HG03196 (cell line): ENCODE data around the gene ATXN7.

Experiments used
- ATAC-seq: cut with Tn5 transposase; IDR thresholded peaks from one replicate; pipeline ENCODE4 v1.9.1; 2021; ENCODE audit not compliant: unreplicated experiment

The ATXN7 gene, protein sequence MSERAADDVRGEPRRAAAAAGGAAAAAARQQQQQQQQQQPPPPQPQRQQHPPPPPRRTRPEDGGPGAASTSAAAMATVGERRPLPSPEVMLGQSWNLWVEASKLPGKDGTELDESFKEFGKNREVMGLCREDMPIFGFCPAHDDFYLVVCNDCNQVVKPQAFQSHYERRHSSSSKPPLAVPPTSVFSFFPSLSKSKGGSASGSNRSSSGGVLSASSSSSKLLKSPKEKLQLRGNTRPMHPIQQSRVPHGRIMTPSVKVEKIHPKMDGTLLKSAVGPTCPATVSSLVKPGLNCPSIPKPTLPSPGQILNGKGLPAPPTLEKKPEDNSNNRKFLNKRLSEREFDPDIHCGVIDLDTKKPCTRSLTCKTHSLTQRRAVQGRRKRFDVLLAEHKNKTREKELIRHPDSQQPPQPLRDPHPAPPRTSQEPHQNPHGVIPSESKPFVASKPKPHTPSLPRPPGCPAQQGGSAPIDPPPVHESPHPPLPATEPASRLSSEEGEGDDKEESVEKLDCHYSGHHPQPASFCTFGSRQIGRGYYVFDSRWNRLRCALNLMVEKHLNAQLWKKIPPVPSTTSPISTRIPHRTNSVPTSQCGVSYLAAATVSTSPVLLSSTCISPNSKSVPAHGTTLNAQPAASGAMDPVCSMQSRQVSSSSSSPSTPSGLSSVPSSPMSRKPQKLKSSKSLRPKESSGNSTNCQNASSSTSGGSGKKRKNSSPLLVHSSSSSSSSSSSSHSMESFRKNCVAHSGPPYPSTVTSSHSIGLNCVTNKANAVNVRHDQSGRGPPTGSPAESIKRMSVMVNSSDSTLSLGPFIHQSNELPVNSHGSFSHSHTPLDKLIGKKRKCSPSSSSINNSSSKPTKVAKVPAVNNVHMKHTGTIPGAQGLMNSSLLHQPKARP

DNA sequence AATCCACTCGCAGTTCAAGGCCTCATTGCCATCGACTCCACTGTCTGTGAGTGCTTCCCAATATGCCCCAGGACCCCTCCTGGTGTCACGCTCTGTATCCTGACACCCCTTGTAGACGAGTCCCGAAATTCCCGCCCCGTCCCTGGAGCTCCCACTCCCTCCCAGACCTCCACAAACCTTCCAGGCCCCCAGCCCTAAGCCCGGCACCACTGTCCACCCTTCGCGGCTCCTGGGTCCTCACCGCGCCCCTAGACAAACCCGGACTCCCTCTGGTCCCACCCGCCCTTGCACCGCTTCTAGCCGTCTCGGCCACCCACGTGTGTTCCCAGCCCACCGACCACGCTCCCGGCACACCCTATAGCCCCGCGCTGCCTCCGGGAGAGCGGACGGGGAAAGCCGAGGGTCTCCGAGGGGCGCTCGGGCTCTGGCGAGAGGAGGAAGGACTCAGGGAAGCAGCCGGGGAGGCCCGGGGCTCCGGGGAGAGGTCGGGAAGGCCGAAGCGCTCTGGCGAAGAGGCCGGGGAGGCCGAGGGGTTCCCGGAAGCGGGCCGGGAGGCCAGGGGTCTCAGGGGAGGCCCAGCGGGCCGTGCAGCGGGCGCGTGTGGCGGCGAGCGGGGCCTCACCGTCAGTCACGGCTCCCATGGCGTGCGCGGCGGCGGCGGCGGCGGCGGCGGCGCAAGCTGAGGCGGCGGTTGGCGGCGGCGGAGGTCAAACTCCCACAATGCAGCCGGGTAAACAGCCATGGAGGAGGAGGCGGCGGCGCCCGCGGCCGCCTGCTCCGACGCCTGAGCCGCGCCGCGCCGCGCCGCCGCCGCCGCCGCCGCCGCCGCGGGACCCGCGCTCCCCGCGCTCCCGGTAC, at the start of gene ATXN7, which contains the start of gene THOC7:
Gene ATXN7, plus strand, starts transcription at position 718 of the 858 bp plus-strand sequence. CDS start 48,732 bp downstream, outside the sequence.
Gene THOC7, minus strand, starts transcription at position 656 of the 858 bp plus-strand sequence. Its CDS starts 15 bp downstream, at position 641.
- ATAC-seq, result peak; percentile 62

DNA sequence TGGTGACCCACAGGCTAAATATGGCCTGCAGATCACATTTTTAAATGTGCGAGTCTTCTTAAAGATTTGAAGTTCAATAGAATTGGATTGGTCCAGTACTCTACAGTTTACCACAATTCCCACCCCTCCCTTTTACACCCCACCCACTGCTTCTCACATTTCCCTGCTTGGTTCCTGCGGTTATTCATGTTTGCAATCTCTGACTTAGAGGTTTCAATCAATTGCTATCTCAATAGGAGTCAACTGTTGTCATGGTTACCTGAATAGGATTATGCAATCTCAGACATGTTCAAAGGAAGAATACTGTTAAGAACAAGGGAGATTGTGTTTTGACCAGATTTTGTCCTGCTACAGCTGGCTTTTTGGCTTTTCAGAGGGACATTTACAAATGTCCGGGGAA, 49.4 kb upstream of the ATXN7 start:
- ATAC-seq, result no peak

DNA sequence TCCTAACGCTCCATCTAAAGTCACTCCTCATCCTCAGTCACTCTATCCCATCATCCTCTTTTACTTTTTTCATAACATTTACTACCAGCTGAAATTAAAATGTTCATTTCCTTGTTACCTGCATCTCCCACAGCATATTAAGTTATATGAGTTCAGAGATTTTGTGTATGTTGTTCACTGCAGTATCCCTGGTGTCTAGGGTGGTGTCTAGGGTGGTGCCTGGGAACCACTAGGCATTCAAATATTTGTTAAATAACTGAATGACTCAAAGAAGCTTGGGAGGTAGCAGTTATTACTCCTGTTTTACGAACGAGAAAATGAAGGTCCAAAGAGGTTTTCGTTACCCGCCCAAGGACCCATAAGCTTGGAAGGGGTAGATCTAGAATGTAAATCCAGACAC, 46.4 kb upstream of the ATXN7 start:
- no peak for ATAC-seq

DNA sequence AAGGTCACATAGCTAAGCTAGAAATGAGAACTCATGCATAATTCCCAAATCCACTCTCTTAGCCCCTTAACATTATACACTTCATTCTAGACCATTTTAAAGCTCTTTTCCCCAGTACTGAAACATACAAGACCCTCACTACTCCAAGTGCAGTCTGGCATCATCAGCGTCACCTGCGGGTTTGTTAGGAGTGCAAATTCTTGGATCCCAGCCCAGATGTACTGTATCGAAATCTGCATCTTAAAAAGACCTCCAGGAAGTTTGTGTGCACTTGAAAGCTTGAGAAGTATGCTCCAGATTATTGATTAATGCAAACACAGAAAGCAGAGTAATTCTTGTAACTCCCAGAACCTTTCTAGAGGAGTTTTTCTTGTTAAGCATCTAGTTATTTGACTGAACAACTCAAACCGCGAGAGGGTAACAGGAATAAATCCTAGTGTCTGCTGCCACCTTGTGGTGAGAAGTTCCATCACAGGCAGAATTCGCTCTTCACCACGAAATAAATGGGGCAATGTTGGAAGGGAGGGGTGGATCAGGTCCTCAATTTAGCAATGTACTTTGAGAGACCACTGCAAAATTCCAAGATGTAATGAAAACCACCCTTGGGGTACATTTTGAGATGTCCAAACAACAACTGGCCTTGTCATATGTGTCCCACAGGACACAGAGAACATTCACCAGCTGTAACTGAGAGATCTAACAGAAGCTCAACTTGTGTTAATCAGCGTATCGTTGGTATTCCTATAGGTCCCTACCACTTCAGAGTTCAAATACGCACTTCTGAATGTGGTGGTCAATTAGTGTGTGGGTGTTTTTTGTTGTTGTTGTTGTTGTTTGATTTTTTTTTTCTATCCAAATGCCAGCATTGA, 45.2 kb upstream of the ATXN7 start:
- peak; percentile 66 for ATAC-seq

DNA sequence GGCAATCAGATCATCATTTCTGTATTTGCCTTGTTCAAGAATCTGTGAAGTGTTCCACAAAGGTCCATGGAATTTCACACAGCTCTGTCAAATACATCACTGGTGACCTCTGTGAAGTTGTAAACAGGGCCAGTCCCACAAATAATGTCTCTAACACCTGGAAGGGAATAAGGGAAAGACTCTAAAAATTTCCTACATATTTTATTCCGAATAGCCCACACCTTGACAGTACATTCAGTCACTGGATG, 44.6 kb upstream of the ATXN7 start, which contains the start of gene C3orf49:
Gene C3orf49, plus strand, starts transcription at position 149 of the 248 bp plus-strand sequence. CDS start 173 bp downstream, outside the sequence.
- no peak for ATAC-seq

DNA sequence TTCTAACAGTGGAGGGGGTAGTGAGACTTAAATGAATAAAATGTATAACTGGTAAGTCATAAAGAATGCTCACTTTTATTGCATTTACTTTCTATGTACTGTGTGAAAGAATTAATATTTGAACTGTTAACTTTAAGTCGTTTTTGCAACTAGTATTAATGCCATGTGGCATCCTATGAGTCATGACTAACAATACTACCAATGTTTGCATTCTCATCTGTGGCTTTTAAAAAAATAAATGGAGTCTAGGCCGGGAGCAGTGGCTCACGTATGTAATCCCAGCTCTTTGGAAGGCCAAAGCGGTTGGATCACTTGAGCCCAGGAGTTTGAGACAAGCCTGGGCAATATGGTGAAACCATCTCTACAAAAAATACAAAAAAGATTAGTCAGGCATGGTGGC, 39.4 kb upstream of the ATXN7 start:
- no peak for ATAC-seq

DNA sequence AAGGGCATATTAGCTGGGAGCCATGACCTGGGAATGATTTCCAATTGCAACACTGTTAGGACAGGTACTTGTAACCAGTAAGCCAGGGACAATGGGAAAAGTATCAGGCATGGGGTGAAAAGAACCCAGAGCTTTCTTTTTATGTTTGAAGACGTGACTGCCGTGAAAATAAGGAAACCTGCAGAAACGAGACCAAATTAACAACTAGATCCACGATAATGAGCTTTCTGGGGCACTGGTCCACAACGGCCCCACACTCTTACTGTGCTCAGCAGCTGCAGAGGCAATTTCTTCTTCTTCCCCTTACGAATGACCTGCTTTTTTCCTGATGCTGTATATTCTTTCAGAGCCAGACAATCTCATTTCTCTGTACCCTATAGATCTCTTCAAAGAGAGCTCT, 33.1 kb upstream of the ATXN7 start:
- no peak for ATAC-seq

DNA sequence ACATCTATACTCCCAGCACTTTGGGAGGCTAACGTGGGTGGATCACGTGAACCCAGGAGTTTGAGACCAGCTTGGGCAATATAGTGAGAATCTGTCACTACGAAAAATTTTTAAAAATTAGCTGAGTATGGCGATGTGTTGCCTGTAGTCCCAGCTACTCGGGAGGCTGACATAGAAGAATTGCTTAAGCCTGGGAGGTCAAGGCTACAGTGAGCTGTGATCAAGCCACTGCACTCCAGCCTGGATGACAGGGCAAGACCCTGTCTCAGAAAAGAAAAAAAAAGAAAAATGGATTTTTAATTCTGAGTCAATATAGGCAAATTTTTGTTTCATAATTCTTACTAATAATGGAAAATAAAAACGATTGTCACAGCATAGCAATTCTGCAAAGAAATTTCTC, 31.3 kb upstream of the ATXN7 start:
- ATAC-seq, result no peak

DNA sequence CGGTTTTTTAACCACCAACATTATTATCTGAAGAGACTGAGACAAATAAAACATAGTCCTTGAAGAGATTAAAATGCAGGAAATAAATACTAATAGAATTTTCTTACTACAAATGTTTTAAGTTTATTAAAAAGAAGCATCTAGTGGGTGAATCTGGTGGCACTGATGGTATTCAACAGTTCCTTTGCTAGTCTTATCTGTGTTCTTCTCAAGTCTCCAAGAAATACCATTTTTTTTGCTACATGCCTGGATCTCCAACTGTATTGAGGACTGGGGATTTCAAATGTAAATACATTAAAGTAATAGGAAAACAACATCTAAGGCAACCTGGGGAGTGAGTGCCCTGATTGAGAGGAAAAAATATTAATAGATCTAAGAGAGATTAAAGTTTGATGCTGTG, 22.0 kb upstream of the ATXN7 start:
- no peak for ATAC-seq

DNA sequence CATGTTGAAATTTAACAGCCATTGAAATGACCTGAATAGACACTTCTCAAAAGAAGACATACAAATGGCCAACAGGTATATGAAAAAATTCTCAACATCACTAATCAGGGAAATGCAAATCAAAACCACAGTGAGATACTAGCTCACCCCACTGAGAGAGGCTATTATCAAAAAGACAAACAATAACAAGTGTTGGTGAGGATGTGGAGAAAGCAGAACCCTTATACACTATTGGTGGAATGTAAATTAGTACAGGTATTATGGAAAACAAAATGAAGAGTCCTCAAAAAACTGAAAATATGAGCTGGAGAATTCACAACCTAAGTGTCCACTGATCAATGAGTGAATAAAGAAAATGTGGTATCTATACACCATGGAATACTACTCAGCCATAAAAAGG, 21.5 kb upstream of the ATXN7 start:
- ATAC-seq, result no peak

DNA sequence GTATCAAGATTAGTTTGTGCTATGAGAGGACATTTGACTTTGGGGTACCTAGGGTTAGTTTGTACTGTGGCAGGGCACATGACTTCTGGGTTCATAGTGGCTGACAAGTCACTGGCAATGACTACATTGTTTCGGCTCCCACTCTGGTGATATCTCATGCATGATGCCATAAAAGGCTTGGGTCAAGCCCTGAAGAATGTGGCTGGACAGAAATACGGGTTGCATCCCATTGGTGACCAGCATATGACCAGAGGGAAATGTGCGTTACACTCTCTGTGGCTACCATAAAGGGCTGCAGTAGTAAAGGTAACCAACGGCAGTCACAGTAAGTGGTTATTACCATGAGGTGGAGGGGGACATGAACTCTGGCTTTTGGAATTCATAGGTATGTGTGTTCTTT, 18.5 kb upstream of the ATXN7 start:
- no peak for ATAC-seq

DNA sequence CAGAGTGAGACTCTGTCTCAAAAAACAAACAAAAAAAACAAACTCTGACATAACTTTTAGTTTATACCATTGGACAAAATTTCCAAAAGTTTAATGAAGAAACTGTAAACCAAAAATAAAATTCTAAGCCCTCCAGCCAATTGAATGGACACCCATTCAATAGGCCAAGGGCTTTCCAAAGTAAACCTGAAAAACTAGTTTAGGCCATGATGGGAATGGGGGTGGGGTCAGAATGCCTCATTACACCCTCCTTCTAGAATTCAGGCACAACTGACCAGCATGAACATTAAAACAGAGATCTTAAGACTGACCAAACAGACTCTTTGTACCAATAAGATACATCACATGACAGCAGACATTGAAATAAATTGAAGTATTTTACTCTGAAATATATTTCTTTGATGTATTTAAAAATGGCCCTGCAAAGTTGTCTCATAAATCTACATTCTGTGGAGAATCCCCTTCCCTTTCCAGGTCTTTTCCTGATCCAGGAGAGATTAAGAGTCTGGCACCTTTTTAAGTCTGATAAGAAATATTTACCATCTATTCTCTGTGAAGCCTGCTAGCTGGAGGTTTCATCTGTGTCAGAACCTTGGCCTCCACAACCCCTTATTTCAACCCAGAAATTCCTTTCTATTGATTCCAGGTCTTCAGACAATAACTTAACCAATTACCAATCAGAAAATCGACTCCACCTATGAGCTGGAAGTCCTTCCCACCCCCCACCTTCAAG, 15.8 kb upstream of the ATXN7 start:
- ATAC-seq, result no peak

DNA sequence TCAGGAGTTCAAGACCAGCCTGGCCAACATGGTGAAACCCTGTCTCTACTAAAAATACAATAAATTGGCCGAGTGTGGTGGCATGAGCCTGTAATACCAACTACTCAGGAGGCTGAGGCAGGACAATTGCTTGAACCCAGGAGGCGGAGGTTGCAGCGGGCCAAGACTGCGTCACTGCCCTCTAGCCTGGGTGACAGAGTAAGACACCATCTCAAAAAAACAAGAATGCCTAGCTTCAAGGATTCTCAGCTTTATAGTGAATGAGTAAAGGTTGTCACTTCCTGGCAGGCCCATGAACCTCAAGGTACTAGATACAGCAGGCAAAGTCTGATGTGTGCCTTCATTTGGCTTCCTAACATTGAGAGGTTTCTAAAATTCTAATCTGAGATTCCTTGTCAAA, 14.5 kb upstream of the ATXN7 start:
- ATAC-seq, result no peak

DNA sequence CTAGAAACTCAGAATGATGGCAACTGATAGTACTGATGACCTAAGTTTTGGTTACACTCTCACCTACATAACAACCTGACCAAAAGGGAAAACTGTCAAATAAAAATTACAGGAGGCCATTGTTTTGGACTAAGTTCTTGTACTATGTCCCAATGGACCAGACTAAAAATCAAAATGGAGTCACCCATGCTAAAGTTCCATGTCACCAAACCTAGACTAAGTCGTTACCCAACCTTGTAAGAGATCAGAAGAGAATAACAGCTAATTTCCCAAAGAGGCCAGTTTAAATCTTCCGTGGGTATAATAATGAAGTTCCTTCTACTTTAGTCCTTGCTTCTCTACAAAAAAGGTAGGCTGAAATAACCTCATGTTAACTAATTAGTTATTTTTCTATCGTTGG, 12.4 kb upstream of the ATXN7 start:
- ATAC-seq, result no peak

DNA sequence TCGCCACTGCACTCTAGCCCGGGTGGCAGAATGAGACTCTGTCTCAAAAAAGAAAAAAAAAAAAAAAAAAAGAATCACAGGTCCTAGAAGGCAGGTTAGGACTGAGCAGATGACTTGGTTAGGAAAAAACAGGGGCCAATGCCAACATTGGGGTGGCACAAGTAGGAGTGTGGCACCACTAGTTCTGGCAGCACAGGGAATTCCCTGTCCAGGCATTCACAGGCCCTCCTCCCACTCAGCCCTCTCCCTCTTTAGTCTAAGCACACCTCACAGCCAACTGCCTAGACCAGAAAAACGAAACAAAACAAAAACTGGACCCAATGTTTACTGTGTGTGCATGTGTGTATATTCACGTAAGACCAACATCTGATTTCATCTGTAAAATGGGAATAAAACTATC, 10.6 kb upstream of the ATXN7 start:
- no peak for ATAC-seq

DNA sequence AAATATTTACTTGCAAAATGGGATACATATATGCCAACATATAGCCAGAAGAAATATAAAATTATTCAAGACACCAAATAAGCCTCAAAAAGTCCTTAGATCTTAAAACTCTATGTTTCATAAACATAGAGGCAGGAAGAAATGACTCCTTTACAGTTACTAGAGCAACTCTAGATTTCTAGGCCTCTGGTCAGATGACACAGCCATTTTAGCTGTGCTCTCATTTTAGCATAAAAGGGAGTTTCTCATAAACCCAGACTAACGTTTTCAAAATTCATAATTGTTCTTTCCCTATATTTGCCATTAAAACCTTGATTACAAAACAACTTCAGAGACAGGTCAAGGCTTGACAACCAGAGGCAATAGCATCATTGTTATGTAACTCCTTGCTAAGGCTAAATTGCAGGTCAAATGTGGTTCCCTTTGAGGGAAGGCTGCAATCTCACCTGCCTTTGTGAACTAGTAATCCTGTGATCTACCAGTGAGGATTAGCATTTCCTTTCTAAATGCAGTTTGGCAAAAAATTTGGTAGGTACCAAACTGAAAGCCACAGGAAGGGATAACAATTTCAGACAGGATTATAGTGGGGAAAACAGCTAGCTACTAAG, 8.2 kb upstream of the ATXN7 start:
- no peak for ATAC-seq

DNA sequence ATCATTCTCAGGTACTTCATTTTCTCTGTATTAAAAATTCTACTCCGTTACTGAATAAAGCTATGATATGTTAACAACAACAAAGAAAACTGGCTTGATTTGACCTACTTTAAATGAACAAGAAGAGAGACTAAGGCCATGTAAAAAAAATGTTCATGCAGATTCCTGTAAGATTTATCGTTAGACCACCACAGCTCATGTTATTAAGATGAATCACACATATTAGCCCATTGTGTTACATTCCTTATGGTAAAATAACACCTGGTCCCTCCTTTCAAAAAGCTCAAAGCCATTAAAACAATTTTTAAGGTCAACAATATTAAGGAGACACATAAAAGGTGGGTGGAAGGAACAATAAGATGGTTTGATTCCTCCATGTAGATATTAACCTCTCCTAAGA, 6.4 kb upstream of the ATXN7 start:
- ATAC-seq, result no peak

DNA sequence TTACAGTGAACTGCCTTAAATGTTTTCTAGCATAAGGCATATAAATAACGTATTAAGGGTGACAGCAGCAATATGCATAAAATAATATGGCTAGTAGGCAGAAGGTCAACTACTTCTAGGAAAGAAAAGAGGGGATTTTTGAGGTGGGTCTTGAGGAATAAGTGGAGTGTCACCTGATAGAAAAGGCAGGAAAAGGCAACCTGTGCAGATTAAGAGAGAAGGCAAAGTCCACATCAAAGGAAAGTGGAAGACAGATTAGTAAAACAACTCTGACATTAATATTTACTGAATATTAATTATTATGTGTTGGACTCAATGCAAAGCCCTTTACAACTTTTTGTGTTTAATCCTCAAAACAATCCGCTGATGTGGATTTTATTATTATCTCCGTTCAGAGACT, 2.9 kb upstream of the ATXN7 start:
- no peak for ATAC-seq

DNA sequence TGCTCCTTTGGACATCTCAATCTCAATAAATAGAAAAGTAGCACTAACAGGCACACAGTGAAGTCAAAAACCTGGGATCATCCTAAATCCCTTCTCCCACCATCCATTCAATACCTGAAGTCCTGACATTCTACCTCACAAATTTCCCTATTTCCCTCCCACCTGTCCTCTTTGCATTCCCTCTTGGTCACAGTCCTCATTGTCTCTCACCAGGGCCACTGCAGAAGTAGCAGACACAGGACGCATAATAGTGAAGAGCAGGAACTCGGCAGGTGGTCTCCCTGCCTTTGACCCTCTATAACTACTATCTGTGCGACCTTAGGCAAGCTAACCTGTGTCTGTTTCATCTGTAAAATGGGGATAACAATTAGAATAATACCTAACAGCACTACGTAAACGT, 2.4 kb upstream of the ATXN7 start:
- ATAC-seq, result no peak
